HepG2 (cell line): Measurements from ENCODE around the gene NSMCE1. TPM values are rescaled to one million over a fixed set of nuclear protein-coding genes. Genes with fewer than 3 reads are reported as not detected.

Experiments
- ARHGAP35 ChIP-seq: sonication (generic); formaldehyde crosslinking; IDR thresholded peaks from 2 replicates; pipeline ENCODE4 v1.9.0; 2022; ENCODE audit warnings: mild to moderate bottlenecking, inconsistent platforms, moderate library complexity, missing genetic modification reagents, borderline replicate concordance
- FLYWCH1 ChIP-seq: sonication (generic); formaldehyde crosslinking; IDR thresholded peaks from 2 replicates; pipeline ENCODE4 v1.8.1; 2023; ENCODE audit warnings: mild to moderate bottlenecking, missing genetic modification reagents
- NCOA2 ChIP-seq: sonication (generic); formaldehyde crosslinking; IDR thresholded peaks from 2 replicates; pipeline ENCODE4 v1.8.0; 2022; ENCODE audit warnings: inconsistent platforms
- TCF7 ChIP-seq: sonication (generic); IDR thresholded peaks from 2 replicates; pipeline ENCODE4 v1.6.1; 2016; ENCODE audit warnings: antibody characterized with exemption, low read depth
- ZNF564 ChIP-seq: sonication (generic); formaldehyde crosslinking; IDR thresholded peaks from 2 replicates; pipeline ENCODE4 v1.8.1; 2023; ENCODE audit warnings: mild to moderate bottlenecking, missing genetic modification reagents
- ZNF768 ChIP-seq: sonication (generic); formaldehyde crosslinking; IDR thresholded peaks from 2 replicates; pipeline ENCODE4 v1.4.0; 2020; ENCODE audit warnings: missing genetic modification reagents
- ZNF772 ChIP-seq: sonication (generic); formaldehyde crosslinking; IDR thresholded peaks from 2 replicates; pipeline ENCODE4 v1.5.0; 2020; ENCODE audit warnings: mild to moderate bottlenecking, missing genetic modification reagents
- polyA plus RNA-seq, 8 experiments: library from polyadenylated mRNA; depleted of rRNA in 3 of 8; stranded (reverse) in 7 of 8; unstranded in 1 of 8; fragments of >200 nt; fragmentation: Illumina TruSeq in 4 of 8; extraction: Trizol in 4 of 8; gene quantifications; 2 replicates each; pipeline versions ENCODE4 v1.2.1 to v1.2.3, GENCODE V29; 2011 to 2016; ENCODE audit warnings: low read depth in 4 of 8, missing spikeins in 1 of 8, mixed read lengths in 1 of 8; ENCODE audit not compliant: insufficient read depth in 1 of 8
- total RNA-seq, 5 experiments: library from RNA; depleted of rRNA; stranded (reverse); fragments of >200 nt; fragmentation: Illumina TruSeq; extraction: Trizol; gene quantifications; 2 replicates each; pipeline ENCODE4 v1.2.3, GENCODE V29; 2016; ENCODE audit warnings: low read depth in 1 of 5
- TF ChIP-seq, protein P1 (sequence below): sonication (generic); formaldehyde crosslinking; IDR thresholded peaks from 2 replicates; pipeline ENCODE4 v1.9.0; 2022; ENCODE audit warnings: low read depth, missing genetic modification reagents
- TF ChIP-seq, protein P2 (sequence below): sonication (generic); formaldehyde crosslinking; IDR thresholded peaks from 2 replicates; pipeline ENCODE4 v1.5.1; 2020; ENCODE audit warnings: mild to moderate bottlenecking, missing genetic modification reagents, borderline replicate concordance
- TF ChIP-seq, protein P3 (sequence below): sonication (generic); formaldehyde crosslinking; IDR thresholded peaks from 2 replicates; pipeline ENCODE4 v1.5.1; 2020; ENCODE audit warnings: missing genetic modification reagents, mild to moderate bottlenecking, borderline replicate concordance
- TF ChIP-seq, protein P4 (sequence below), 2 experiments: sonication (generic) in 1 of 2; formaldehyde crosslinking in 1 of 2; IDR thresholded peaks; 2 replicates each; pipeline versions ENCODE4 v1.4.0 to v1.6.1; 2016 to 2020; ENCODE audit warnings: borderline replicate concordance in 1 of 2, low read depth in 1 of 2, mild to moderate bottlenecking in 1 of 2, missing genetic modification reagents in 1 of 2

The NSMCE1 gene
- total and polyA plus RNA-seq, 2 of the 13 experiments (the other 11 are each of a cell fraction or from before 2014, with no cell fraction given) = 42.7 to 52.9 TPM

DNA sequence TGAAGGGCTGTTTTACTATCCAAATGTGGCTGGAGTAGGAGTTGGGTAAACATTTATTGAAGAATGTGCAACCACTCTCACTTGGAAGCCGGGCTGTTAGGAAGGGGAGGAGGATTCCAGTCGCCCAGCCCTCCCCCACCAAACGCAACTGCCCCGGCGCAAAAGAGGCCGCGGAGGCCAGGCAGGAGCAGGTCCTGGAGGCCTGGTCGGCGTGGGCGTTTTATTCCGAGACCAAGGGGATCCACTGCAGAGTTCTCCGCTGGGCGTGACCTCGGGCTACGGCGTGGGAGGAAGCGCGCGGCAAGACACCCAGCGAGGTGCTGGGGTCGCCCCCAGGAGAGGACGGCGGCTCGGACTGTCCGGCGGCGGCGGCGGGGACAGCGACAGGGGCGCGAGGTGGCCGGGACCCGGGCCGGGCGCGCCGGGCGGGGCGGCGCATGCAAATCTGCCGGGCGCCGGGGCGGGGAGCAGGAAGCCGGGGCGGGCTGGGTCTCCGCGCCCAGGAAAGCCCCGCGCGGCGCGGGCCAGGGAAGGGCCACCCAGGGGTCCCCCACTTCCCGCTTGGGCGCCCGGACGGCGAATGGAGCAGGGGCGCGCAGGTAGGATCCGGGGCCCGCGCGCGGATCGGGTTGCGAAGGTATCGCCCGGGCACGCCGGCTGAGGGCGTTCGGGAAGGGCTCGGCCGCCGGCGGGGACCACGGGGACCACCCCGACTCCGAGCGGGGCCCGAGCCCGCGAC, 45.0 kb upstream of the NSMCE1 start, which contains the start of gene IL4R (continued):
- TF ChIP-seq, protein P1, sequence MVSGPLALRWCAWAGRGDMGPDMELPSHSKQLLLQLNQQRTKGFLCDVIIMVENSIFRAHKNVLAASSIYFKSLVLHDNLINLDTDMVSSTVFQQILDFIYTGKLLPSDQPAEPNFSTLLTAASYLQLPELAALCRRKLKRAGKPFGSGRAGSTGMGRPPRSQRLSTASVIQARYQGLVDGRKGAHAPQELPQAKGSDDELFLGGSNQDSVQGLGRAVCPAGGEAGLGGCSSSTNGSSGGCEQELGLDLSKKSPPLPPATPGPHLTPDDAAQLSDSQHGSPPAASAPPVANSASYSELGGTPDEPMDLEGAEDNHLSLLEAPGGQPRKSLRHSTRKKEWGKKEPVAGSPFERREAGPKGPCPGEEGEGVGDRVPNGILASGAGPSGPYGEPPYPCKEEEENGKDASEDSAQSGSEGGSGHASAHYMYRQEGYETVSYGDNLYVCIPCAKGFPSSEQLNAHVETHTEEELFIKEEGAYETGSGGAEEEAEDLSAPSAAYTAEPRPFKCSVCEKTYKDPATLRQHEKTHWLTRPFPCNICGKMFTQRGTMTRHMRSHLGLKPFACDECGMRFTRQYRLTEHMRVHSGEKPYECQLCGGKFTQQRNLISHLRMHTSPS (CRISPR knock-in tag) = peak; percentile 51; the same call in 1 of the 2 replicates
- TF ChIP-seq ARHGAP35 (CRISPR knock-in tag) (no peak; the same call in 1 of the 2 replicates), ZNF768 (CRISPR knock-in tag) (0 out of 2 replicates have a peak, but pooled peaks have one; percentile 47), NCOA2 (CRISPR knock-in tag) (peak; percentile 78), TCF7 (peak; percentile 45; the same call in 1 of the 2 replicates), ZNF772 (CRISPR knock-in tag) (no peak), FLYWCH1 (no peak), ZNF564 (peak; percentile 78; the same call in 1 of the 2 replicates)
- TF ChIP-seq, protein P2, sequence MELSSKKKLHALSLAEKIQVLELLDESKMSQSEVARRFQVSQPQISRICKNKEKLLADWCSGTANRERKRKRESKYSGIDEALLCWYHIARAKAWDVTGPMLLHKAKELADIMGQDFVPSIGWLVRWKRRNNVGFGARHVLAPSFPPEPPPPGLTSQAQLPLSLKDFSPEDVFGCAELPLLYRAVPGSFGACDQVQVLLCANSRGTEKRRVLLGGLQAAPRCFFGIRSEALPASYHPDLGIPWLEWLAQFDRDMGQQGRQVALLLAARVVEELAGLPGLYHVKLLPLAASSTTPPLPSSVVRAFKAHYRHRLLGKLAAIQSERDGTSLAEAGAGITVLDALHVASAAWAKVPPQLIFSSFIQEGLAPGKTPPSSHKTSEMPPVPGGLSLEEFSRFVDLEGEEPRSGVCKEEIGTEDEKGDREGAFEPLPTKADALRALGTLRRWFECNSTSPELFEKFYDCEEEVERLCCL = 0 out of 2 replicates have a peak, but pooled peaks have one; percentile 23
- TF ChIP-seq, protein P3, sequence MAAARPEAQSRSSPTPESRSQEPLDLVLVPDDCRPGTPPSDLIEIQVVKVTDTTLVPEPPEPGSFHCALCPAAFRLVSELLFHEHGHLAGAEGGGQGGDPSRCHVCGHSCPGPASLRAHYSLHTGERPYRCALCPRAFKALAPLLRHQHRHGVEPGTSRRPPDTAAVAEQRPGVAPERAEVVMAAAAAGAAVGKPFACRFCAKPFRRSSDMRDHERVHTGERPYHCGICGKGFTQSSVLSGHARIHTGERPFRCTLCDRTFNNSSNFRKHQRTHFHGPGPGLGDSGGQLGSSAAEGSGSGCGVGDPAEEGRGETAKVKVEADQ = no peak
- TF ChIP-seq, protein P4, sequence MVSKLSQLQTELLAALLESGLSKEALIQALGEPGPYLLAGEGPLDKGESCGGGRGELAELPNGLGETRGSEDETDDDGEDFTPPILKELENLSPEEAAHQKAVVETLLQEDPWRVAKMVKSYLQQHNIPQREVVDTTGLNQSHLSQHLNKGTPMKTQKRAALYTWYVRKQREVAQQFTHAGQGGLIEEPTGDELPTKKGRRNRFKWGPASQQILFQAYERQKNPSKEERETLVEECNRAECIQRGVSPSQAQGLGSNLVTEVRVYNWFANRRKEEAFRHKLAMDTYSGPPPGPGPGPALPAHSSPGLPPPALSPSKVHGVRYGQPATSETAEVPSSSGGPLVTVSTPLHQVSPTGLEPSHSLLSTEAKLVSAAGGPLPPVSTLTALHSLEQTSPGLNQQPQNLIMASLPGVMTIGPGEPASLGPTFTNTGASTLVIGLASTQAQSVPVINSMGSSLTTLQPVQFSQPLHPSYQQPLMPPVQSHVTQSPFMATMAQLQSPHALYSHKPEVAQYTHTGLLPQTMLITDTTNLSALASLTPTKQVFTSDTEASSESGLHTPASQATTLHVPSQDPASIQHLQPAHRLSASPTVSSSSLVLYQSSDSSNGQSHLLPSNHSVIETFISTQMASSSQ (IDR thresholded peaks at IDR 0.05; ENCODE audit: low read depth) = no peak; the same call in 1 of the 2 replicates
- TF ChIP-seq, protein P4 (CRISPR knock-in tag; IDR thresholded peaks at IDR 0.05; ENCODE audit: borderline replicate concordance) = peak; percentile 90; the same call in 1 of the 2 replicates
